Measurements from ENCODE around the gene DRD4.
"Not testable (repeated sequence)": the region's sequence is repeated elsewhere in the genome, so short reads cannot be mapped to it uniquely, and the experiment has no call there.

Gene DRD4

GRCh38 chr11:643849-644738 is 7.0 kb downstream of the DRD4 start:
- DNase-seq (ENCODE audit: low read depth in 2 of 2): no peak

- DNase-seq (ENCODE audit: low read depth in 2 of 2): no peak
These were observed 8.5 kb downstream of the DRD4 start for GRCh38 chr11:645536-645935.

- DNase-seq (ENCODE audit: low read depth in 2 of 2): no peak
These were observed 9.1 kb downstream of the DRD4 start for GRCh38 chr11:646214-646613.

GRCh38 chr11:647672-648158 is 10.6 kb downstream of the DRD4 start:
- DNase-seq (ENCODE audit: low read depth in 2 of 2): not testable (repeated sequence)

GRCh38 chr11:650482-650881 is 13.4 kb downstream of the DRD4 start:
- no peak for DNase-seq (ENCODE audit: low read depth in 2 of 2)

- not testable (repeated sequence) for DNase-seq (ENCODE audit: low read depth in 2 of 2)
These were observed 16.1 kb downstream of the DRD4 start for GRCh38 chr11:653136-653535.

- no peak for DNase-seq (ENCODE audit: low read depth in 2 of 2)
These were observed 16.8 kb downstream of the DRD4 start for GRCh38 chr11:653837-654236.

- not testable (repeated sequence) for DNase-seq (ENCODE audit: low read depth in 2 of 2)
These were observed 17.4 kb downstream of the DRD4 start for GRCh38 chr11:654444-654843.

- DNase-seq (ENCODE audit: low read depth in 2 of 2): no peak
These were observed 18.1 kb downstream of the DRD4 start for GRCh38 chr11:655036-655726.

- no peak for DNase-seq (ENCODE audit: low read depth in 2 of 2)
These were observed 19.4 kb downstream of the DRD4 start for GRCh38 chr11:656426-656825.

GRCh38 chr11:656866-657265 is 19.8 kb downstream of the DRD4 start:
- no peak for DNase-seq (ENCODE audit: low read depth in 2 of 2)

GRCh38 chr11:657691-658126 is 20.6 kb downstream of the DRD4 start:
- DNase-seq (ENCODE audit: low read depth in 2 of 2): no peak

GRCh38 chr11:659532-660085 is 22.5 kb downstream of the DRD4 start:
- no peak for DNase-seq (ENCODE audit: low read depth in 2 of 2)

GRCh38 chr11:660281-660680 is 23.2 kb downstream of the DRD4 start:
- DNase-seq (ENCODE audit: low read depth in 2 of 2): no peak

- no peak for DNase-seq (ENCODE audit: low read depth in 2 of 2)
These were observed 23.8 kb downstream of the DRD4 start for GRCh38 chr11:660681-661444.

- no peak for DNase-seq (ENCODE audit: low read depth in 2 of 2)
These were observed 25.7 kb downstream of the DRD4 start for GRCh38 chr11:662689-663274.

GRCh38 chr11:665062-665703 is 28.1 kb downstream of the DRD4 start:
- DNase-seq (ENCODE audit: low read depth in 2 of 2): no peak

- no peak for DNase-seq (ENCODE audit: low read depth in 2 of 2)
These were observed 28.7 kb downstream of the DRD4 start for GRCh38 chr11:665704-666281.

- no peak for DNase-seq (ENCODE audit: low read depth in 2 of 2)
These were observed 36.8 kb downstream of the DRD4 start for GRCh38 chr11:673866-674265.

- DNase-seq (ENCODE audit: low read depth in 2 of 2): no peak
These were observed 37.3 kb downstream of the DRD4 start for GRCh38 chr11:674406-674805.

- no peak for DNase-seq (ENCODE audit: low read depth in 2 of 2)
These were observed 41.2 kb downstream of the DRD4 start for GRCh38 chr11:678297-678696.

All from stimulated activated CD8-positive, alpha-beta memory T cell treated with anti-CD3 and anti-CD28 coated beads, Interleukin-15, amount 100 ng/mL, for 4 hours (primary cell).